GM19099 (cell line): Measurements from ENCODE around the gene ENAH.

Experiments
- POLR2A ChIP-seq: IDR thresholded peaks from 3 replicates; pipeline ENCODE4 v1.6.1; 2011; ENCODE audit warnings: low read depth; ENCODE audit not compliant: insufficient read length; ENCODE audit errors: extremely low read depth

The ENAH gene

DNA sequence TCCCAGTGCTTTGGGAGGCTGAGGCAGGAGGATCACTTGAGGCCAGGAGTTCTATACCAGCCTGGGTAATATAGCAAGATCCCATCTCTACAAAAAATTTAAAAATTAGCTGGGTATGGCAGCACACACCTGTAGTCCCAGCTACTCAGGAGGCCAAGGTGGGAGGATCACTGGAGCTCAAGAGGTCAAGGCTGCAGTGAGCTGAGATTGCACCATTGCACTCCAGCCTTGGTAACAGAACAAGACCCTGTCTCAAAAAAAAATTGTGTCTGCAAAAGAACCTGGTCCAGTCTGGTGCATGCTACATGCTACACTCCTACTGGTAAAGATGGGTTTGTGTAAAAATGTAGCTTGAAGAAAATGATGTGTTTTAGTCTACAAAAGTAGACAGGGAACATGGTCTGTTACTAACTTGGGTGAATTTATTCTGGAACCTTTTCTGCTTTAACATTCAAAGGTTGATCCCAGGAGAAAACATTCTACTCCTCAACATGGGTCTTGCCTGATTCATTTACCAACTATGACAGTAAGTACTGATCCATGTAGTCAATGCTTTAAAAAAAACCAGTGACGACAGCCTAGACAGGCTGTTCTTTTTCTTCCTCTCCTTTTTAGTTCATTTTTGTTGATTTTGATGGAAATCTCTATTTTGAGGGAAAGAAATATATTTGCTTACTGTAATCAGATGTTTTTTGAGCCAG, 32.7 kb upstream of the ENAH start:
- no peak for TF ChIP-seq POLR2A

DNA sequence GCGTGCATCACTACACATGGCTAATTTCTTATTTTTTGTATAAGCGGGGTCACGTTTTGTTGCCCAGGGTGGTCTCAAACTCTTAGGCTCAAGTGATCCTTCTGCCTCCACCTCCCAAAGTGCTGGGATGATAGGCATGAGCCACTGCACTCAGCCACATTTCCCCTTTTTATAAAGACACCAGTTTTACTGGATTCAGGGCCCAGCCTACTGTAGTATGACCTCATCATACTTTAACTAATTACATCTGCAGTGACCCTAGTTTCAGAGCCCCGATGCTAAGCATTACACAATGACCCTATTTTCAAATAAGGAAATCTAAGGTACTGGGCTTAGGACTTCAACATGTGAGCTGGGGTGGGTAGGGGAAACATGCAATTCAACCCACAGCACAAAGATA, 31.8 kb upstream of the ENAH start:
- no peak for TF ChIP-seq POLR2A

DNA sequence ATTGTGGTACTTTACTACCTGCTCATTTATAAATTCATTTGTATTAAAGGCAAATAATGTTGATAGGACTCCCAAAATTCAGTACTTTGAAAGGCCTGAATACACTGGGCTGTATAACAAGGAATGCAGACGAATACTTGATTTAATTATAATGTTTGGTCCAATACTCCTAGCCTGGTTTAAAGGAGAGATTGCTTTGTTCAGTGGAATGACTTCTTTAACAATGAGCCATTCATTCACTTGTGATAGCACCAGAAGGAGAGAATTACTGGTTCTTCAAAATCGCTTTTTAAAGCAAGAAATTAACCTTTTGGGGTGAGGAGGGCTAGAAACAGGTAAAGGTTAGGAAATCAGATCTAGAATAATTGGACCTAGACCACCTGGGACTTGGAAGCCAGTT, 28.3 kb upstream of the ENAH start:
- TF ChIP-seq POLR2A = no peak

DNA sequence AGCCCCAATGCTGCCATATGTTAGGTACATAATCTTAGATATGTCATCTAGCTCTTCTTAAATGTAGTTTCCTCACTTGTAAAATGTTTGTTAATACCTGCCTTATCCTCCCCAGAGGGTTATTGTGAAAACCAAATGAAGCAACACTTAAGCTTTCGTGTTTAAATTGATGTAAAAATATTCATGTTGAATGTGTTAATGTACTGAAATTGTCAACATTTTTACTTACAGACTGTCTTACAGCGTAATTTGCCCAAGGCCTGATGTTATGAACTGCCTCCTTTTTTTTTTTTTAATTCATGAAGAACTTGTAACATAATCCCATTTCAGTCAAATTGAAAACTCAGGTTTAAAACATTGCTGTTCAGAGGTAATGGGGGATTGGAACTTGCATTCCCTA, 25.6 kb upstream of the ENAH start:
- TF ChIP-seq POLR2A = no peak

DNA sequence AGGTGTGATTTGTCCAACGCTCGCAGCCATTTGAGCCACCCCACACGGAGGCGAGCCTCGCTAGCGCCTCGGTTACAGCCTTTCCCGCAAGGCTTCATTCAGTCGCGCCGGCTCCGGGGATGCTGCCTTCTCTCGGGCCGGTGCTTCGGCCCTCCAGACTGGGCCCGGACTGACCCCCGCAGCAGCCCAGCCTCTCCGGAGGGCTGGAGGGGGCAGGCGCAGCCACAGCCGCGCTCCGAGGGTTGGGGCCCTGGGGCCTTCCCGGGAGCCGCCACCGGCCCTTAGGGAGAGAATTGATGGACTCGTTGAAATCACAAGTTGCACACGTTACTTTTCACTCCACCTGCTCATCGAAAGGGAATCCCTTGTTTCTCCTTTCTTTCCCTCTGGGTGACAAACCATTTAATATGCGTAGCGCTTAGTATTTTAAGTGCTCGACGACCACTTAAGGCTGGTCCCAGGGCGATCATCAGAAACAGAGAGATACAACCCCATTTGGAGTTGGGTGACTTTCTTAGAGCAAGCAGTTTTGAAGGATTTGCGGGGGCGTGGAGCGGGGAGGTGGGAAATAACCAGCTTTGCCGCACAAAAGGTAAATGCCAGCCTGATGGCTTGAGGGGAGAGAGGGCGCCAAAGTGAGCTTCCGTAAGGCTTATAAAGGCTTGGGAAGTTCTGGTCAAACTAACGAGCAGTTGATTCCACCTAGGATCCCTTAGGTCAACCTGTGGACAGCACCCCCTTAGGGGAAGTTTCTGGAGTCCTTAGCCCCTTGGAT, 24.6 kb upstream of the ENAH start:
- no peak for TF ChIP-seq POLR2A

DNA sequence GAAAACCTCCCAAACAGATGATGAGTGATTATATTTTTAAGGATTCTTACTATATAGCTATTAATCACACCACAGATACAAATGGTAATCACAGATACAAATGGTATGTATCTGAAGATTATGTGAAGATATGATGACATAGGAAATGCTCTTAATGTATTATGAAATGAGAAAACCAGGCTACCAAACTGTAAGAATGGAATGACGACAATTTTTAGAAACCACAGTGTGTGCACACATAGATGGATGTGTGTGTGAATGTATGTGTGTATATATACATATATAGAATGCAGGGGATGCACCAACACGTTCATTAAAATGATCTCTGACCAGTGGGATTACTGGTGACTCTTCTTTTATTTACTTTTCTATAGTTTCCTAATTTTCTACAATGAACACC, 21.5 kb upstream of the ENAH start:
- TF ChIP-seq POLR2A = no peak

DNA sequence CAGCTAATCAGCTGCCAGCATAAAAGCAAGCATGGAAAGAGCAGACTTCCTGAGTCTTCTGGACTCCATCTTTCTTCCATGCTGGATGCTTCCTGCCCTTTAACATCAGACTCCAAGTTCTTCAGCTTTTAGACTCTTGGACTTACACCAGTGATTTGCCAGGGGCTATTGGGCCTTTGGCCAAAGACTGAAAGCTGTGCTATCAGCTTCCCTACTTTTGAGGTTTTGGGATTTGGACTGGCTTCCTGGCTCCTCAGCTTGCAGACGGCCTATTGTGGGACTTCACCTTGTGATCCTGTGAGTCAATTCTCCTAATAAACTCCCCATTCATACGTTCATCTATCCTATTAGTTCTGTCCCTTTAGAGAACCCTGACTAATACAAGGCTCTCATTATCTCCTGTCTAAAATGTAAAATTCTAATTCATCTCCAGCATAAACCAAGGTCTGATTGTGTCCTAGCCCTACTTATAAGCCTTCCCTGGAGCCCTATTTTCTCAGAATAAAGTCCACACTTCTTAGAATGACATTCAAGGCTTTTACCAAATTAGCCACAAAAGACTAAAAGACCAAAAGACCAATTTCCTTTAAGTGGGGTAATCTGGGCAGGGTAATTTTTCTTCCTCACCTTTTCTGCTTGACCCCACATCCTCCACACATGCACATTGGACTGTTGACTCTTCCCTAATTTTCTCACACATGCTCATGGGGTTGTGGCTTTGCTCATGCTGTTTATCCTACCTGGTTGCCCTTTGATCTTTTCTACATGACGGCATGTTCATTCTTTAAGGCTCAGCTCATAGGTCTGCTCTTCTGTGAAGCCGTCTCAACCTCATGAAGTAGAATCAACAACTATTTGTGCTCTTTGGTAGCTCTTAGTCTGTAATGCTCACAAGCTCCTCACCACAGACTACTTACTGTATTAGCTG, 18.1 kb upstream of the ENAH start:
- no peak for TF ChIP-seq POLR2A

DNA sequence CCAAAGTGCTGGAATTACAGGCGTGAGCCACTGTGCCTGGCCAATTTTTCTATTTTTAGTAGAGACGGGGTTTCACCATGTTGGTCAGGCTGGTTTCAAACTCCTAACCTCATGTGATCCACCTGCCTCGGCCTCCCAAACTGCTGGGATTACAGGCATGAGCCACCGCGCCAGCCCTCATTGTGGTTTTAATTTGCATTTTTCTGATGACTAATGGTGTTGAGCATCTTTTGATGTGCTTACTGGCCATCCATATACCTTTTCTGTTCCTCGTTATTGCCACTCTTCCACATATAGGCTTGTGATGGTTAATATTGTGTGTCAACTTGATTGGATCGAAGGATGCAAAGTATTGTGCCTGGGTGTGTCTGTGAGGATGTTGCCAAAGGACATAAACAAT, 17.4 kb upstream of the ENAH start:
- no peak for TF ChIP-seq POLR2A

DNA sequence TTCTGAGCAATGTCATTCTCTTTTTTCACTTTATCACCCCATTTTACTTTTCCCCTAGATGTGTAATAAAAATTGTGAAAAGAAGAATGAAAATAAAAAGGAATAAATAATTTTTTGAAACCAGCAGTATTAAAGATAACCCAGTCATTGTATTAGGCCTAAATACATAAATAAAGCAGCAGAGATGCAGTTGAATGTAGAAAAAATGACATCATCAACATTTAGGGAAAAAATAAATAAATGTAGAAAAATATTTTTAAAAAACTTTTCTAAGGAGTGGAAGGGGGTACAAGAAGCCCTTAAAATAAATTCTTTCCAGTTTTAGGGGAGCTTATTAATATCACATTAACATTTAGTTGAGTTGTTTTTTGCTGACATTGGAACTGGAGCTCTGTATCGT, 15.3 kb upstream of the ENAH start:
- TF ChIP-seq POLR2A = no peak

DNA sequence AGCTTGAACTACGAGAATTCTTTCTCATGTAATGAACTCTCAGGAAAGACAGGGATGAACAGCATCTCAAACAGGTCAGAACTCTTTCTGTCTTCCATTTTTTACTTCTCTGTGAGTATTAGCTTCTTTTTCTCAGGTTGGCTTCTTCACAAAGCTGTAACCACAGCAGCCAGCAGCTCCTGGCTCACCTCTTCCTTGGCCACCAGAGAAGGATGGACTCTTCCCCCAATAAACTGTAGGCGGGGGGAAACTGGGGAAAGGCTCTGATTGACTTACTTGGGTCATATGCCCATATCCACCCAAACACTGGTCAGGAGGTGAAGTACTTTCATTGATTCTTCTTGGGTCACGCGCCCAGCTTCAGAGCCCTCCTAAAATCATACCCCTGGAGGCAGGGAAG, 14.4 kb upstream of the ENAH start:
- no peak for TF ChIP-seq POLR2A

DNA sequence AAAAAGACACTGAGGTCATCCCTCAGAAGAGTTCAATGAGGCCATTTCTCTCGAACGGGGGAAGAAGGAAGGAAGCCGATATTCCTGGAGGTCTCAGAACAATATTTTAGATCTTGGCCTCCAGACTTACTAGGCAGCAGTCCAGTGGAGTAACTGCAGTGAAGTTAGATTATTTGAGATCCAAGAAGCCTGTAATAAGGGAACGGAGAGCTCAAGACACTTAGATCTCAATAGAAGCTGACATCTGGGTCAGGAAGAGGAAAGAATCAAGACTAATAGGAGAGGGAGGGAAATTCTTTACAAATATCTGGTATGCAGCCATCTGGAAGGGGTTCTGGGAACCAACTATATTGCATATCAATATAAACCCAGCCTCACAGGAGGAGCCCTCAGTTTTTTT, 13.6 kb upstream of the ENAH start:
- TF ChIP-seq POLR2A = no peak

DNA sequence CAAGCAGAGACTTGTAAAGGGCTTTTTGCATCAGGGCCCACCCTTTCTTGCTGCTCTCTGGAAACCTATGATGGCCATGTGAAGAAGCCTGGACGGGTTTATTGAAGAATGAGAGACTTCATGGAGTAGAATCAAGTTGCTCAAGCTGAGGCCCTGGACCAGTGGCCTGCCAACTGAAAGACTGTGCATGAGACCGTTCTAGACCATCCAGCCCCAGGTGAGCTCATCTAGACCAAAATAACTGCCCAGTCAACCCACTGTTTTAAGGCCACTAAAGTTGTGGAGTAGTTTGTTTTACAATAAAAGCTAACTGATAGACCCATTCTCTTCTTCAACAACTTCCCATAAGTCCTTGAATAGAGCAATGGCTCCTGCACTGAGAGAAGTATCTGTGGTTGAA, 11.8 kb upstream of the ENAH start:
- no peak for TF ChIP-seq POLR2A

DNA sequence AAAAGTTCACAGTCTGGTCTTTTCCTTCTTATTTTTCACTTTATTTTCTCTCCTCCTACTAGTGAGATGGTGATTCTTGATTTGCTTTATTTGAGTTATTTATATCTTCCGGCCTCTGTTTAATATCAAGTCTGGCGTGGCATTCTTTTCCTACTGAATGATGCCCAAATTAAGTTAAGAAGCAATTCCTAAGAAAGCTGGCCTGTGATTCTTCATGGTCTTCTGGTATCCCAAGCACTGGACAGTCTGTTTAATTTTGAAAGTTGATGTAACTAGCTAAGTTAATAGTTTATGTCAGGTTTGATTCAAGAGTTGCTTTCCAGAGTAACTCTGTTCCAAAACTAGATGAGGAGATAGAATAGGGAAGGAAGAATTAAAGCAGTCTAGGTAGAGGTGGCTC, 9.2 kb upstream of the ENAH start:
- no peak for TF ChIP-seq POLR2A

DNA sequence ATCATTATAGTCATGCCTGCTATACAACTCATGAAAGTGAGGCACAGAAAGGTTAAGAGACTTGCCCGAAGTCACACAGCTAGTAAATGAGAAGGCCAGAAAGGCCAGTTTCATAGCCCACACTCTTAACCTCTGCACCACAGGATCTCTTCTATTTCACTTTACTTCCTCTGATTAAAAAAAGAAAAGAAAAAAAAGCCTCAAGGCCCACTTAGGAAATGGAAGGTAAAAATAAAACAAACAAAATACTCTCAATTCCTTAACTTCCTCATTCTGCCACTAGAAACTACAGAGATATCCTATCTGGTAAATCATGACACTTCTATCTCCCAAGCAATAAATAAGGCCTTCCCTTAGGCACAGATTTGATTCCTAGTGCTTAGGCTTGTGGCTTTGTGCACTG, 7.6 kb upstream of the ENAH start:
- no peak for TF ChIP-seq POLR2A

DNA sequence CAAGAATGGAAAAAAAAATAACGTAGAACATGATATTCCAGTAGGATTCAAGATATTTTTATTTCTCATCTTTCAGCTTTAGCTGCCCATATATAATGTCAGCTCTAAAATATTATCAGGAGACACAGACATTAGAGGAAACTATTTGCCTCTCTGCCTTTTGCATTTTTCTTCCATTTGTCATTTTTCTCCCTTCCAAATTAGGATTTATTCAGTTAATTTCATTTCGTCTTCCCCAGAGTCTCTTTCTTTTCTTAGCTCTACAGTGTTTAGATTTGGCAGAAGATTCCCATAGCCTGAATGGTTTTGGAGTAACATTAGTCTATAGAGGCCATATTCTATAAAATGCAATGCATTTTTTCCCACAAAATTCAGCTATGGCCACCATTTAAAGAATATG, 5.1 kb upstream of the ENAH start:
- TF ChIP-seq POLR2A = no peak
